ENCODE measurements around the gene BCORL1. TPM values are rescaled to one million over a fixed set of nuclear protein-coding genes. Genes with fewer than 3 reads are reported as not detected.

Gene BCORL1
- total and polyA plus RNA-seq, 2 of the 8 experiments (the other 6 are each of a cell fraction or from before 2014, with no cell fraction given): 1.4 to 6.2 TPM

DNA sequence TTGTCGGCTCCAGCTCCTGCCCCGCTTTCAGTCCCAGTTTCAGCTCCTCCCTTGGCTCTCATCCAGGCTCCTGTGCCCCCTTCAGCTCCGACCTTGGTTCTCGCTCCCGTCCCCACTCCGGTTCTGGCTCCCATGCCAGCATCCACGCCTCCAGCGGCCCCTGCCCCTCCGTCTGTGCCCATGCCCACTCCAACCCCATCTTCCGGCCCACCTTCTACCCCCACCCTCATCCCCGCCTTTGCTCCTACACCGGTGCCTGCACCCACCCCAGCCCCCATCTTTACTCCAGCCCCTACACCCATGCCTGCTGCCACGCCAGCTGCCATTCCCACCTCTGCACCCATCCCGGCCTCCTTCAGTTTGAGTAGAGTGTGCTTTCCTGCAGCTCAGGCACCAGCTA lies 31.2 kb downstream of the BCORL1 start:
- H2BK5ac ChIP-seq (ENCODE audit: low read depth, low read length): no peak overlapping the region
- ChIA-PET POLR2A (ENCODE audit: partially characterized antibody) (no interaction called here), CTCF (ENCODE audit: partially characterized antibody) (interaction anchor here (2.7 kb wide), 1 partner anchor 14 kb away, joined by 14 read pairs; no protein-coding TSS in a partner anchor)
- WGBS, 2 experiments (ENCODE audit: extremely low coverage in 1 of 2, insufficient coverage in 1 of 2, insufficient read length in 1 of 2, insufficient replicate concordance in 2 of 2, low coverage in 1 of 2, low lambda C conversion rate in 2 of 2, missing lambda C conversion rate in 1 of 2): 89% methylated on average over 4 of the region's 14 CpGs; no CpG with 5 or more reads in 1 of the 2 experiments
- no peak overlapping the region for H4K8ac ChIP-seq (ENCODE audit: extremely low read depth, insufficient read depth, low read length)
- H3K4ac ChIP-seq (replicated peaks; ENCODE audit: insufficient read length, low read depth, low read length): no peak overlapping the region
- H3K23me2 ChIP-seq (ENCODE audit: low read depth, low read length): no peaks in the 10 kb centered on the region
- H2BK20ac ChIP-seq (ENCODE audit: low read length): no peak overlapping the region
- H3K4me1 ChIP-seq (replicated peaks in 1 of 4; ENCODE audit: control insufficient read depth in 3 of 4, insufficient read depth in 4 of 4, low read length in 3 of 4): no peaks in the 10 kb centered on the region; a peak in 1 of 7 replicates
- H3K36me3 ChIP-seq (ENCODE audit: control insufficient read depth in 2 of 4, insufficient read depth in 4 of 4, low read length in 3 of 4): peaks cover 0 to 9% (median 0%) of the 10 kb centered on the region in 4 experiments; a peak in 2 of 8 replicates
- H2BK12ac ChIP-seq (ENCODE audit: low read depth, low read length): no peak overlapping the region
- H2BK120ac ChIP-seq (replicated peaks; ENCODE audit: low read depth, low read length): no peak overlapping the region
- FAIRE-seq: no peak
- H3K56ac ChIP-seq (replicated peaks; ENCODE audit: insufficient read length, low read depth, low read length): no peak overlapping the region
- H3K27me3 ChIP-seq (replicated peaks in 1 of 4; ENCODE audit: control insufficient read depth in 3 of 4, extremely low read depth in 1 of 4, insufficient read depth in 3 of 4, low read length in 3 of 4): no peaks in the 10 kb centered on the region
- TF ChIP-seq GABPA (IDR thresholded peaks at IDR 0.05; ENCODE audit: borderline replicate concordance, insufficient read depth, low read length) (no peak), ZNF274 (IDR thresholded peaks at IDR 0.05; ENCODE audit: borderline replicate concordance, extremely low read depth, low read length) (no peak), NANOG (IDR thresholded peaks at IDR 0.05; ENCODE audit: insufficient read depth, low read depth, low read length, poor library complexity, severe bottlenecking) (no peak), CTBP2 (IDR thresholded peaks at IDR 0.05; ENCODE audit: borderline replicate concordance, insufficient read depth, insufficient read length, low read length) (no peak)
- no peak overlapping the region for H2BK15ac ChIP-seq (ENCODE audit: low read length)
- no peak overlapping the region for H3K18ac ChIP-seq (ENCODE audit: extremely low read depth, low read length)
- H3K27ac ChIP-seq (ENCODE audit: low read depth, low read length): no peak overlapping the region
- H4K5ac ChIP-seq (ENCODE audit: insufficient read length, low read depth, low read length): no peak overlapping the region
- H4K20me1 ChIP-seq (replicated peaks in 1 of 2; ENCODE audit: control insufficient read depth in 1 of 2, insufficient read depth in 2 of 2, low read length in 2 of 2): no peaks in the 10 kb centered on the region
- H4K91ac ChIP-seq (replicated peaks; ENCODE audit: insufficient read length, low read length): no peak overlapping the region
- no peak overlapping the region for H3K4me3 ChIP-seq (ENCODE audit: extremely low read depth in 1 of 4, insufficient read depth in 2 of 4, low read depth in 3 of 4, low read length in 4 of 4)
- no peak overlapping the region for H3K9ac ChIP-seq (replicated peaks in 1 of 4; ENCODE audit: extremely low read depth in 1 of 4, low read depth in 3 of 4, low read length in 3 of 4)
- no peak overlapping the region for H2AK5ac ChIP-seq (ENCODE audit: low read depth, low read length)
- H3K9me3 ChIP-seq (ENCODE audit: insufficient read depth in 2 of 2, low read depth in 1 of 2, low read length in 1 of 2): no peaks in the 10 kb centered on the region
- H2AFZ ChIP-seq (ENCODE audit: low read length): no peak overlapping the region
- H3K23ac ChIP-seq (ENCODE audit: insufficient read length): no peak overlapping the region
- H3K4me2 ChIP-seq (ENCODE audit: insufficient read depth in 1 of 2, low read depth in 2 of 2, low read length in 2 of 2): no peak overlapping the region
- DNase-seq (ENCODE audit: low read depth in 1 of 2, low spot score in 2 of 2): no peak
- no peaks in the 10 kb centered on the region for H3K79me1 ChIP-seq (ENCODE audit: low read depth, low read length)
- no peak overlapping the region for H3K14ac ChIP-seq (ENCODE audit: insufficient read length)
- no peaks in the 10 kb centered on the region for H3K79me2 ChIP-seq (ENCODE audit: control insufficient read depth in 1 of 2, insufficient read depth in 2 of 2, low read length in 2 of 2)
